MM.1S (cell line): ENCODE measurements around the gene B9D2.

Source experiments
- DNase-seq: peaks from one replicate; pipeline ENCODE4 v3.0.0-alpha.2; 2015
- H2AFZ ChIP-seq: fragments of 300-600 bp; sonication (generic); 2 replicates; pipeline ENCODE4 v1.6.0; 2016; ENCODE audit warnings: antibody characterized with exemption, low read length
- H3F3A ChIP-seq: fragments of 300-600 bp; sonication (generic); 2 replicates; pipeline ENCODE4 v1.6.1; 2016; ENCODE audit warnings: mild to moderate bottlenecking, antibody characterized with exemption, low read length, moderate library complexity, mixed read lengths; ENCODE audit not compliant: insufficient read depth
- H3K27ac ChIP-seq: fragments of 300-600 bp; sonication (generic); 2 replicates; pipeline ENCODE4 v1.5.1; 2016; ENCODE audit warnings: mild to moderate bottlenecking, low read length
- H3K27me3 ChIP-seq: fragments of 300-600 bp; sonication (generic); replicated peaks from 2 replicates; pipeline ENCODE4 v1.6.0; 2016; ENCODE audit warnings: low read length; ENCODE audit not compliant: insufficient read depth
- H3K36me3 ChIP-seq: fragments of 300-600 bp; sonication (generic); replicated peaks from 2 replicates; pipeline ENCODE4 v1.6.1; 2016; ENCODE audit warnings: mild to moderate bottlenecking, low read length, mixed read lengths; ENCODE audit not compliant: insufficient read depth
- H3K4me1 ChIP-seq: fragments of 300-600 bp; sonication (generic); 2 replicates; pipeline ENCODE4 v1.6.1; 2016; ENCODE audit warnings: low read length, mixed read lengths
- H3K4me2 ChIP-seq: fragments of 300-600 bp; sonication (generic); 2 replicates; pipeline ENCODE4 v1.6.0; 2016; ENCODE audit warnings: low read depth, low read length
- H3K4me3 ChIP-seq: fragments of 300-600 bp; sonication (generic); 2 replicates; pipeline ENCODE4 v1.5.1; 2016; ENCODE audit warnings: low read length, mixed read lengths
- H3K79me2 ChIP-seq: fragments of 300-600 bp; sonication (generic); 2 replicates; pipeline ENCODE4 v1.6.1; 2016; ENCODE audit warnings: mixed run types, low read length, mixed read lengths
- H3K9ac ChIP-seq: fragments of 300-600 bp; sonication (generic); 2 replicates; pipeline ENCODE4 v1.6.1; 2016; ENCODE audit warnings: low read length, mixed read lengths
- H3K9me2 ChIP-seq: fragments of 300-600 bp; sonication (generic); replicated peaks from 2 replicates; pipeline ENCODE4 v1.6.1; 2016; ENCODE audit warnings: mild to moderate bottlenecking, low read length, mixed read lengths; ENCODE audit not compliant: insufficient read depth
- H3K9me3 ChIP-seq: fragments of 300-600 bp; sonication (generic); replicated peaks from 2 replicates; pipeline ENCODE4 v1.6.1; 2016; ENCODE audit warnings: mild to moderate bottlenecking, low read length, mixed read lengths; ENCODE audit not compliant: insufficient read depth
- H4K20me1 ChIP-seq: fragments of 300-600 bp; sonication (generic); 2 replicates; pipeline ENCODE4 v1.6.1; 2016; ENCODE audit warnings: mild to moderate bottlenecking, low read length, moderate library complexity, mixed read lengths; ENCODE audit not compliant: insufficient read depth
- CTCF ChIP-seq: fragments of 300-600 bp; sonication (generic); IDR thresholded peaks from 2 replicates; pipeline ENCODE4 v1.5.1; 2016; ENCODE audit warnings: antibody characterized with exemption, low read length, mixed read lengths
- EZH2 ChIP-seq: fragments of 300-600 bp; sonication (generic); optimal IDR thresholded peaks from 2 replicates; pipeline ENCODE3; 2017; ENCODE audit warnings: low read depth, mild to moderate bottlenecking, antibody characterized with exemption, low read length, mixed read lengths
- EZH2phosphoT487 ChIP-seq: fragments of 300-600 bp; sonication (generic); IDR thresholded peaks from 2 replicates; pipeline ENCODE4 v1.6.1; 2018; ENCODE audit warnings: antibody characterized with exemption, low read length

The B9D2 gene

DNA sequence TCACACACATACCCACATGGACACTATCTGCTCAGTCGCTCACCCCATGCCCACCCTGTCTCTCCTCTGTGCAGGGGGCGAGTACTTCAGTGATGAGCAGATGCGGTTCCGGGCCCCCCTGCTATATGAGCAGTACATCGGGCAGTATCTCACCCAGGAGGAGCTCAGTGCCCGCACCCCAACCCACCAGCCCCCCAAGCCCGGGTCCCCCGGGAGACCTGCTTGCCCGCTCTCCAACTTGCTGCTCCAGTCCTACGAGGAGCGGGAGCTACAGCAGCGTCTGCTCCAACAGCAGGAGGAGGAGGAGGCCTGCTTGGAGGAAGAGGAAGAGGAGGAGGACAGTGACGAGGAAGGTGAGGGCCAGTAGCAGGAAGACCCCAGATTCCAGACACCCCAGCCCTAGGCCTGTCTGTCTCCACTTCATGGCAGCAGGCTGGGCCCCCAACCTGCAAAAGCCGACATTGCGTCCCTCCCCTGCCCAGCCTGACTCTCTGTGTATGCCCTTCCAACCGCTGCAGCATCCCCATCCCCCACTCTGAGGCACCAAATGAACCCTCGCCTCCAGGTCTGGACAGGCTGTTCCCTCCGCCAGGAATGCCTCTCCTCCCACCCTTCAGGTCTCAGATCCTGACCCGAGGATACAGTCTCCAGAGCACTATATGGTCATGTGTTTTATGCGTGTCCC, 44.3 kb downstream of the B9D2 start:
- no peak overlapping the region for H2AFZ ChIP-seq
- TF ChIP-seq EZH2: no peak
- TF ChIP-seq EZH2phosphoT487: no peak
- no peak for TF ChIP-seq CTCF
- no peak overlapping the region for H3K4me2 ChIP-seq
- no peaks in the 10 kb centered on the region for H3K4me1 ChIP-seq
- H3K9me3 ChIP-seq: no peaks in the 10 kb centered on the region
- H3K27ac ChIP-seq: no peak overlapping the region
- H3F3A ChIP-seq: 0 out of 2 replicates have a peak, but pooled peaks cover 4% of the 10 kb centered on the region
- no peaks in the 10 kb centered on the region for H3K27me3 ChIP-seq
- H4K20me1 ChIP-seq: no peaks in the 10 kb centered on the region
- no peak overlapping the region for H3K9ac ChIP-seq
- peaks cover 10% of the 10 kb centered on the region for H3K79me2 ChIP-seq
- H3K36me3 ChIP-seq: no peaks in the 10 kb centered on the region; the same call in 1 of the 2 replicates
- DNase-seq: no peak
- no peak overlapping the region for H3K4me3 ChIP-seq
- no peaks in the 10 kb centered on the region for H3K9me2 ChIP-seq

DNA sequence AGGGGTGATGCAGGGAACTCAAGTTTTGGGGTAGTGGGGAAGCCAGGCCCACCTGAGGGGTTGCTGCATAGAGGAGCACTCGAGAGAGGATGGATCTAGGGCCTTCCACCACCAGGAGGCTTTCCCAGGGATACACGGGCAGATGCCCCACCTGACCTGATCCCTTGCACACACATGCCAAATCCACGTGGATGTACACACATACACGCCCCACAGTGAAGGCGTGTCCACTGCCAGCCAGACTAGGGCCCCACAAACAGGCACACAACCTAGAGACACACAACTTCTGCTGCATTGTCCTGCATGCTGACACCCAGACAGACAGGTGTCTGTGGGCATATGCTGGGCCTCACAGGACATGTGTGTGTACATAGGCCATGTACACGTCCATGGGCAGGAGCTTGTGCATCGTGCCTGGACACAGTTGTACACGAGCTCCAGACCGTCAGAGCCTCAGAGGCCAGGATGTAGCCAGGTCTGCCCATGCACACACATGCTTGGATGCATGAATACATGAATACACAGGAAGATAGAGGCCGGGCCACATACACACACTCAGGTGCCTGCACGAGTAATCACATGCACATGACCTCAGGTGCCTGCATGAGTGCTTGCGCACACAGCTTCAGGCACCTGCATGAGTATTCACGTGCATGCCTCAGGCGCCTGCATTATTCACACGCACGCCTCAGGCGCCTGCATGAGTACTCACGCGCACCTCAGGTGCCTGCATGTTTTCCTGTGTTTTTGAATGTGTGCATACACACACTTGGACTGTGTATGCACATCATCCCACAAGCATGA, 45.1 kb downstream of the B9D2 start:
- no peaks in the 10 kb centered on the region for H4K20me1 ChIP-seq
- H3K79me2 ChIP-seq: peaks cover 18% of the 10 kb centered on the region
- TF ChIP-seq EZH2 (no peak), EZH2phosphoT487 (no peak), CTCF (no peak)
- H3K36me3 ChIP-seq: no peaks in the 10 kb centered on the region; the same call in 1 of the 2 replicates
- no peak overlapping the region for H3K27ac ChIP-seq
- H3K9ac ChIP-seq: no peak overlapping the region
- H3F3A ChIP-seq: no peaks in the 10 kb centered on the region
- H3K27me3 ChIP-seq: no peaks in the 10 kb centered on the region
- DNase-seq: no peak
- H3K9me2 ChIP-seq: no peaks in the 10 kb centered on the region
- no peak overlapping the region for H2AFZ ChIP-seq
- H3K4me1 ChIP-seq: no peaks in the 10 kb centered on the region
- H3K4me2 ChIP-seq: no peak overlapping the region
- no peak overlapping the region for H3K4me3 ChIP-seq
- no peaks in the 10 kb centered on the region for H3K9me3 ChIP-seq

- Histone ChIP-seq H3K9me3 (no peaks in the 10 kb centered on the region), H3K27me3 (no peaks in the 10 kb centered on the region), H3K36me3 (no peaks in the 10 kb centered on the region; the same call in 1 of the 2 replicates), H3K9me2 (no peaks in the 10 kb centered on the region), H3K4me1 (no peaks in the 10 kb centered on the region), H3K4me2 (no peak overlapping the region), H3F3A (no peaks in the 10 kb centered on the region), H3K27ac (no peak overlapping the region), H2AFZ (no peak overlapping the region), H4K20me1 (no peaks in the 10 kb centered on the region), H3K9ac (no peak overlapping the region), H3K4me3 (no peak overlapping the region), H3K79me2 (peaks cover 43% of the 10 kb centered on the region)
- no peak for DNase-seq
- no peak for TF ChIP-seq EZH2
- no peak for TF ChIP-seq EZH2phosphoT487
- no peak for TF ChIP-seq CTCF
Observed at GRCh38 chr19:41316306-41316920, 47.5 kb downstream of the B9D2 start.
